ENCODE data around the gene OR10J5.
"Not testable (repeated sequence)": the region's sequence is repeated elsewhere in the genome, so short reads cannot be mapped to it uniquely, and the experiment has no call there.

The OR10J5 gene

GRCh38 chr1:159509440-159510228, 26.2 kb downstream of the OR10J5 start:
- H3K4me1 Mint-ChIP-seq (ENCODE audit: low read depth), result no peaks in the 10 kb centered on the region
- H3K4me3 Mint-ChIP-seq, result no peak overlapping the region
- peaks cover 19% of the 10 kb centered on the region for H3K9me3 Mint-ChIP-seq
- no peaks in the 10 kb centered on the region for H3K36me3 Mint-ChIP-seq (ENCODE audit: low read depth)
- no peak for DNase-seq (ENCODE audit: low spot score)
- H3K27ac Mint-ChIP-seq, result no peak overlapping the region
- no peaks in the 10 kb centered on the region for H3K27me3 Mint-ChIP-seq (ENCODE audit: low read depth)

GRCh38 chr1:159508951-159509350, 26.9 kb downstream of the OR10J5 start:
- H3K36me3 Mint-ChIP-seq (ENCODE audit: low read depth), result no peaks in the 10 kb centered on the region
- H3K4me1 Mint-ChIP-seq (ENCODE audit: low read depth), result no peaks in the 10 kb centered on the region
- peaks cover 19% of the 10 kb centered on the region for H3K9me3 Mint-ChIP-seq
- H3K27ac Mint-ChIP-seq, result no peak overlapping the region
- DNase-seq (ENCODE audit: low spot score), result no peak
- no peak overlapping the region for H3K4me3 Mint-ChIP-seq
- no peaks in the 10 kb centered on the region for H3K27me3 Mint-ChIP-seq (ENCODE audit: low read depth)

GRCh38 chr1:159505676-159506075, 30.1 kb downstream of the OR10J5 start:
- Mint-ChIP-seq H3K27me3 (ENCODE audit: low read depth) (no peaks in the 10 kb centered on the region), H3K27ac (no peak overlapping the region), H3K9me3 (peaks cover 19% of the 10 kb centered on the region), H3K36me3 (ENCODE audit: low read depth) (no peaks in the 10 kb centered on the region), H3K4me3 (no peak overlapping the region), H3K4me1 (ENCODE audit: low read depth) (no peaks in the 10 kb centered on the region)
- DNase-seq (ENCODE audit: low spot score), result no peak

GRCh38 chr1:159501082-159501481, 34.7 kb downstream of the OR10J5 start:
- peaks cover 6% of the 10 kb centered on the region for H3K9me3 Mint-ChIP-seq
- no peak overlapping the region for H3K27ac Mint-ChIP-seq
- H3K4me1 Mint-ChIP-seq (ENCODE audit: low read depth), result no peaks in the 10 kb centered on the region

GRCh38 chr1:159494513-159495210, 41.1 kb downstream of the OR10J5 start:
- not testable (repeated sequence) for H3K36me3 Mint-ChIP-seq (ENCODE audit: low read depth); H3K4me1 Mint-ChIP-seq (ENCODE audit: low read depth); DNase-seq (ENCODE audit: low spot score); H3K27ac Mint-ChIP-seq; H3K4me3 Mint-ChIP-seq; H3K27me3 Mint-ChIP-seq (ENCODE audit: low read depth); H3K9me3 Mint-ChIP-seq

More at GRCh38 chr1:159501082-159501481, 34.7 kb downstream of the OR10J5 start:
- Mint-ChIP-seq H3K27me3 (ENCODE audit: low read depth) (no peaks in the 10 kb centered on the region), H3K4me3 (no peak overlapping the region), H3K36me3 (ENCODE audit: low read depth) (no peaks in the 10 kb centered on the region)
- no peak for DNase-seq (ENCODE audit: low spot score)

- no peak overlapping the region for H3K27ac Mint-ChIP-seq
- H3K27me3 Mint-ChIP-seq (ENCODE audit: low read depth), result no peaks in the 10 kb centered on the region
- no peaks in the 10 kb centered on the region for H3K4me1 Mint-ChIP-seq (ENCODE audit: low read depth)
- H3K4me3 Mint-ChIP-seq, result no peak overlapping the region
- no peaks in the 10 kb centered on the region for H3K36me3 Mint-ChIP-seq (ENCODE audit: low read depth)
- H3K9me3 Mint-ChIP-seq, result no peaks in the 10 kb centered on the region
- no peak for DNase-seq (ENCODE audit: low spot score)
Observed at GRCh38 chr1:159493354-159493753, 42.5 kb downstream of the OR10J5 start.

GRCh38 chr1:159492575-159493323, 43.1 kb downstream of the OR10J5 start:
- Mint-ChIP-seq H3K36me3 (ENCODE audit: low read depth) (no peaks in the 10 kb centered on the region), H3K4me3 (no peak overlapping the region), H3K9me3 (no peaks in the 10 kb centered on the region), H3K27ac (no peak overlapping the region), H3K4me1 (ENCODE audit: low read depth) (no peaks in the 10 kb centered on the region), H3K27me3 (ENCODE audit: low read depth) (no peaks in the 10 kb centered on the region)
- no peak for DNase-seq (ENCODE audit: low spot score)

Measured in T-helper 2 cell treated with Interferon-gamma antibody and Interleukin-4, amounts not matched to agents 5 μg/mL and 100 μg/mL, for 36 hours (primary cell).